ENCODE results near the gene ZNF823. TPM values are rescaled to one million over a fixed set of nuclear protein-coding genes. Genes with fewer than 3 reads are reported as not detected.

The ZNF823 gene
- total RNA-seq, 4 donors from 2014 or later = 1.4 to 4.1 (median 2.6) TPM

DNA sequence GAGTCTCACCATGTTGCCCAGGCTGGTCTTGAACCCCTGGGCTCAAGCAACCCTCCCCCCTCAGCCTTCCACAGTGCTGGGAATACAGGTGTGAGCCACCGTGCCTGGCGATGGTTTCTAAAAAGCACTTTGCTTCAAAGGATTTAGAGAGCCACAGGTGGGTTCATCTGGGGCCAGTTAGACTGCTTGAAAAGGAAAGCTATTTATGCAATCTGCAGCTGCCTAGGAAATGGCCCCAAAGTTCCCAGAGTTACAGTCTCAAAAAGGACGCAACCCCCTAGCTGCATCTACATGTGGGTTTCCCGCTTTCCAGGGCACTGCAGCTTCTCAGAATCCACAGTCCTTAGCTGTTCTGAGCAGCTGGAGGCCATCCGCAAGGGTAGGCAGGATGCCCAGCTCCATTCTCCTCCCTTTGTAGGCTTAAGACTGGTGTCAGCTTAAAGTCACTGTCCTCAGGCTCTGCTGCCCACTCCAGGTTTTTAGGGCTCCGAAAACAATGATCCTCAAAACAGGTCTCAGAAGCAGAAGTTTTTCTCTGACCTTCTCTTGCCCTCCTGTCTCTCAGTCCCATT, 41.4 kb downstream of the ZNF823 start:
- ATAC-seq = no peak
- H3K9me3 ChIP-seq = no peaks in the 10 kb centered on the region
- H3K27ac ChIP-seq = no peak overlapping the region
- no peak for DNase-seq
- no peak overlapping the region for H3K4me3 ChIP-seq
- H3K27me3 ChIP-seq = peaks cover 0 to 10% (median 0%) of the 10 kb centered on the region in 3 donors
- H3K4me1 ChIP-seq = peaks cover 4 to 6% of the 10 kb centered on the region in 2 donors
- intact Hi-C loops (cut with DNase I; ENCODE audit: low total_unique reads) (no loop called here), in situ Hi-C loops (cut with MboI; ENCODE audit: low sequenced_read_pairs in 4 of 4) (no loop called here)
- TF ChIP-seq CTCF (IDR thresholded peaks at IDR 0.05 in 4 of 5, conservative IDR thresholded peaks at IDR 0.05 in 1 of 5) (no peak), POLR2A (IDR thresholded peaks at IDR 0.05) (no peak)
- H3K36me3 ChIP-seq = no peaks in the 10 kb centered on the region

- TF ChIP-seq CTCF (IDR thresholded peaks at IDR 0.05 in 4 of 5, conservative IDR thresholded peaks at IDR 0.05 in 1 of 5) (no peak), POLR2A (IDR thresholded peaks at IDR 0.05) (peak; percentile 15 to 56)
- peaks cover 0 to 10% (median 0%) of the 10 kb centered on the region in 3 donors for H3K27me3 ChIP-seq
- no peaks in the 10 kb centered on the region for H3K9me3 ChIP-seq
- DNase-seq (peak; percentile 77), ATAC-seq (peak; percentile 90 to 91)
- intact Hi-C loops (cut with DNase I; ENCODE audit: low total_unique reads) (no loop called here), in situ Hi-C loops (cut with MboI; ENCODE audit: low sequenced_read_pairs in 4 of 4) (no loop called here)
- H3K4me1 ChIP-seq = peaks cover 4 to 6% of the 10 kb centered on the region in 2 donors
- H3K36me3 ChIP-seq = no peaks in the 10 kb centered on the region
- H3K27ac ChIP-seq = peak overlapping the region in 3 of 4 donors; percentile 41 to 60 (median 56)
- H3K4me3 ChIP-seq = peak overlapping the region; percentile 59 to 75 (median 64)
Observed at GRCh38 chr19:11694533-11695439, 44.0 kb downstream of the ZNF823 start.

GRCh38 chr19:11693505-11694499, 44.9 kb downstream of the ZNF823 start:
- peak overlapping the region; percentile 59 to 75 (median 64) for H3K4me3 ChIP-seq
- H3K36me3 ChIP-seq = no peaks in the 10 kb centered on the region
- ATAC-seq = no peak
- no peak overlapping the region for H3K27ac ChIP-seq
- intact Hi-C loops (cut with DNase I; ENCODE audit: low total_unique reads) (no loop called here), in situ Hi-C loops (cut with MboI; ENCODE audit: low sequenced_read_pairs in 4 of 4) (no loop called here)
- H3K9me3 ChIP-seq = no peaks in the 10 kb centered on the region
- DNase-seq = no peak
- peaks cover 0 to 10% (median 0%) of the 10 kb centered on the region in 3 donors for H3K27me3 ChIP-seq
- peaks cover 4 to 6% of the 10 kb centered on the region in 2 donors for H3K4me1 ChIP-seq
- TF ChIP-seq CTCF (IDR thresholded peaks at IDR 0.05 in 4 of 5, conservative IDR thresholded peaks at IDR 0.05 in 1 of 5) (no peak), POLR2A (IDR thresholded peaks at IDR 0.05) (no peak)

- DNase-seq (no peak), ATAC-seq (no peak)
- Histone ChIP-seq H3K27ac (no peak overlapping the region), H3K4me3 (no peak overlapping the region), H3K27me3 (peaks cover 0 to 10% (median 0%) of the 10 kb centered on the region in 3 donors), H3K36me3 (no peaks in the 10 kb centered on the region), H3K9me3 (peaks cover 0 to 3% (median 0%) of the 10 kb centered on the region in 3 donors), H3K4me1 (peaks cover 4 to 6% of the 10 kb centered on the region in 2 donors)
- intact Hi-C loops (cut with DNase I; ENCODE audit: low total_unique reads) (no loop called here), in situ Hi-C loops (cut with MboI; ENCODE audit: low sequenced_read_pairs in 4 of 4) (no loop called here)
- TF ChIP-seq POLR2A (IDR thresholded peaks at IDR 0.05) = no peak
- no peak for TF ChIP-seq CTCF (IDR thresholded peaks at IDR 0.05 in 4 of 5, conservative IDR thresholded peaks at IDR 0.05 in 1 of 5)
Observed at GRCh38 chr19:11692127-11692790, 46.5 kb downstream of the ZNF823 start.

Measured in gastrocnemius medialis (tissue), 4 donors.